ENCODE results near the gene SERBP1.
A peak's percentile ranks its signal among the peaks of the same experiment; 100 is the strongest.
"Not testable (repeated sequence)": the region's sequence is repeated elsewhere in the genome, so short reads cannot be mapped to it uniquely, and the experiment has no call there.

The SERBP1 gene

DNA sequence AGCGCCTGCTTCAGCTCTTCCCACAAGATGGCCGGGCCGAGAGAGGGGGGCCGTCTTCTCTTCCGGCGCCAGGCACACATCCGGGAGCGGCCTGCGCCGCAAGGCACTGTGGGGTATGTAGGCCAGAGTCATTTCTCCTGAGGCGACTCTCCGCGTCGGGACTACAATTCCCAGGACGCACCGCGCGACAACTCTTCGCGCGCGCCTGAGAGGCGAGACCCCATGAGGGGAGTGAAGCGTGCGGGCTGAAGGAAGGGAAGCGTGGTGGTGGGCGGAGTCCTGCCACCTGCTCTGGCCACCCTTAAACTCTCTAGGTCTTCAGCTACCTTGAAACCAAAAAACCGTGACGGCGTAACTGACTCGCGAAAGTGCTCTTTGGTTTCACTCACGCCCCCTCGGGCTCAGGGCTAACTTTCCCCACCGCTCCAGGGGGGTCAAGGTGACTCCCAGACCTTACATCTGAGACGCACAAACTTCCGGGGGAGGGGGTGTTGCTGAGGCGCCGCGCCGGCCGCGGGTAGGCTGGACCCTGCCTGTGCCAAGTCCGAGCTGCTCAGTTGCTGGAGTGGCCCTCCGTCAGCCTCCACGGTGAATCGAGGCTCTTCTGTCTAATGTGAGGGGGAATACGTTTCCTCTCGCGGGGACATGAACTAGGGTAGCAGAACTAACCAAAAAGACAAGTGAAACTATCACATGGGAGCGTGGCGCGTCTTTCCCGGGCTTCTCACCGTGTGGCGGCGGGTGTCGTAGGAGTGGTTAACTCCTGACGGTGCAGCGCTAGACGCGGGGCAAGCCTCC is at the start of gene SERBP1:
Gene SERBP1 (minus strand): TSS at position 45 of the 798 bp plus-strand sequence. CDS start 102 bp downstream, outside the sequence.
- DNase-seq (ENCODE audit: low read depth in 2 of 2): peak; percentile 88 to 89

GRCh38 chr1:67479146-67479891 is 49.1 kb upstream of the SERBP1 start:
- no peak for DNase-seq (ENCODE audit: low read depth in 2 of 2)

GRCh38 chr1:67476906-67477305 is 46.7 kb upstream of the SERBP1 start:
- no peak for DNase-seq (ENCODE audit: low read depth in 2 of 2)

DNA sequence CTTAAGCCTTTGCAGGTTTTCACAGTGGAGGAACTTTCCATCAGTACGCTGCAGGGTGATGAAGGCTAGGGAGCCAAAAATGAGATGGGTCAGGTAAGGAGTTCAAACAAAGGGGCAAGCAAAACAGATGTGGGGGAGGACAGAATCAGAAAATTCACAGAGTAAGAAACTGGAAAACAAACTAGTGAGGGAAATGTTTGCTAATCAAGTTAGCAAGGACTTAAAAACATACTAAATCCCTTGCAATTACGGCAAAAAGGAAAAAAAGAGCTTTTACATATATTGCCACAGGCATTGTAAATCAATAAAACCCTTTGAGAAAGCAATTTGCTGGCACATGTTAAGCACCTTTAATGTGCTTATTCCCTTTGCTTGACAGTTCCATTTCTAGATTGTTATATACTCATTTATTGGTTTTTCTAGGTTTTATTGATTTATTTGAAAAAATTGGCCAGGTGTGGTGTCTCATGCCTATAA is 45.8 kb upstream of the SERBP1 start:
- DNase-seq (ENCODE audit: low read depth in 2 of 2): no peak

- DNase-seq (ENCODE audit: low read depth in 2 of 2): no peak
These were observed 41.9 kb upstream of the SERBP1 start for GRCh38 chr1:67472056-67472455.

- no peak for DNase-seq (ENCODE audit: low read depth in 2 of 2)
These were observed 39.2 kb upstream of the SERBP1 start for GRCh38 chr1:67469431-67469830.

GRCh38 chr1:67468066-67468718 is 38.0 kb upstream of the SERBP1 start:
- DNase-seq (ENCODE audit: low read depth in 2 of 2): no peak

- no peak for DNase-seq (ENCODE audit: low read depth in 2 of 2)
These were observed 35.2 kb upstream of the SERBP1 start for GRCh38 chr1:67465375-67465774.

DNA sequence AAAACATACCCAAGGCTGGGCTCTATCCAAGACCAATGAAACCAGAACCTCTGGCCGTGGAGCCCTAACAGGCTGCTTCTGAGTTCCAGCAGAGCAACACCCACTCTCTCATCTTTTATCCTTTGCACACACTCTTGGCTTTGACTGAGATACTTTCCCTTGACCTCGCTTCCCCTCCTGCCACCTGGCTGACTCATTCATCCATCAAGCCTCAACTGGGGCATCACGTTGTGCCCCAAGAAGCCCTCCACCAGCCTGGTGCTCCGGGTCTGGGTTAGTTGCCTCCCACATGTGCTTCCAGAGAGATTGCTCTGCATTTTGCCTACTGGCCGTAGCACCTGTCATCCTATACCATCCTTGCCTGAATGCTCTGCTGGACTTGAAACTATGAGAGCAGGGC is 34.5 kb upstream of the SERBP1 start:
- DNase-seq (ENCODE audit: low read depth in 2 of 2): no peak

DNA sequence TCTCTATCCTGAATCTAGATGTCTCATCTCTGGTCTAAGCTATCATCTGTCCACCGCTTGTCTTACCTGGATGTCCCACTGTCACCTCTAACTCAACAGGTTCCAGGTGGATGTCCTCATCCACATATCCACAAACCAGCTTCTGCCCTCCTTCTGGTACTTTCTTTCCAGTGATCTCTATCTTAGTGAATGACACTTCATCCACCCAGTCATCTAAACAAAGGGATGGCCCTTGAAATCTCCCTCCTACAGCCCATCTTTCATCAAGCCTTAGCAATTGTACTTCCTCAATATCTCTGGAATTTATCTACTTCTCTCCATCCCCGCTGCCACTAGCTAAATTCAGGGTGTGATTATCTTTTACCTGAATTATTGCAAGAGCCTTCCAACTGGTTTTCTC is 33.9 kb upstream of the SERBP1 start:
- DNase-seq (ENCODE audit: low read depth in 2 of 2): no peak

DNA sequence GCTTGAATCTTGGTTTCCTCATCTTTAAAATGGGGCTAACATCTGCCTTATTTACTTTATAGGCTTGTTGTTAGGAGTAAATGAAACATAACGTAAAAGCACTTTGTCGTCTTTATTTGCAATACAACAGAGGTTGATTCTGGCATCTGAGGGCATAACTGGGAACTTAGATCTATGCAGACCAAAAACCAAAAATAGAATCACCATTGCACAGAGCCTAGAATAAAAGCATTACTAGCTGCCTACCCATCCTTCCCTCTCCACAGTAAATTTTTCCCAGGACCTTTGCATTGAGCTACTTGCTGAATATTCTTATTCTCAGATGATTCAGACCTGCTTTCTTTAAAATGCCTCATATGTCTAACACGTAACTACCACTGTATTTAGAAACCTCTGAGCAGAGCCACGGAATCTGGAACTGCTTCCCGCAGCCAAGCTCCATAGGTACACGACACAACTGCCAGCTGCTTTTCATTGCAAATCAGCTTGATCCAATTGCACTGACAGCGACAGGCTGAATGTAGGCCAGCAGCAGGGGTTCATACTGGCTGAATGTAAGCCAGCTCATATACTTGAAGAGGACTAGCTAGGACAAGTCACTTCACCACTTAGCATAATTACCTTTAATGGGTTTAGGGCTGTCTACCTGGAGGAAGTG is 33.2 kb upstream of the SERBP1 start:
- no peak for DNase-seq (ENCODE audit: low read depth in 2 of 2)

- no peak for DNase-seq (ENCODE audit: low read depth in 2 of 2)
These were observed 30.7 kb upstream of the SERBP1 start for GRCh38 chr1:67460676-67461500.

- no peak for DNase-seq (ENCODE audit: low read depth in 2 of 2)
These were observed 28.9 kb upstream of the SERBP1 start for GRCh38 chr1:67459068-67459467.

- DNase-seq (ENCODE audit: low read depth in 2 of 2): no peak
These were observed 28.5 kb upstream of the SERBP1 start for GRCh38 chr1:67458663-67459062.

DNA sequence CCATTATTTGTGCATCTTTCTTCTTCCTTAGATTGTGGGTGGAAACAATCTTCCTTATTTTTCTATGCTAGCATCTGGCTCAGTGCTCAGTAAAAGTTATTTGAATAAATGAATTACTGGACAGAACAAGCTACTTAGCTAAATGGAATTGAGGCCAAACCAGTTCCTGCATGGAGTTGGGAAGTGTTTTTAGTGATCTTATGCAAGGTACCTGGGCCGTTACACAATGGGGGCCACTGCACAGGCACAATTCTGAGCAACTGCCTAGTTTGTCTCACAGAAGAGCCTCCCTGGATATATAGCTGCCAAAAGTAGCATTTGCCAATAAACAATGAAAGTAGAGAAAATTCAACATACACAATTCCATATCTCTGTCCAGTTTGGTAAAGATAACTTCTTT is 27.0 kb upstream of the SERBP1 start:
- DNase-seq (ENCODE audit: low read depth in 2 of 2): no peak

GRCh38 chr1:67451815-67452214 is 21.6 kb upstream of the SERBP1 start:
- no peak for DNase-seq (ENCODE audit: low read depth in 2 of 2)

DNA sequence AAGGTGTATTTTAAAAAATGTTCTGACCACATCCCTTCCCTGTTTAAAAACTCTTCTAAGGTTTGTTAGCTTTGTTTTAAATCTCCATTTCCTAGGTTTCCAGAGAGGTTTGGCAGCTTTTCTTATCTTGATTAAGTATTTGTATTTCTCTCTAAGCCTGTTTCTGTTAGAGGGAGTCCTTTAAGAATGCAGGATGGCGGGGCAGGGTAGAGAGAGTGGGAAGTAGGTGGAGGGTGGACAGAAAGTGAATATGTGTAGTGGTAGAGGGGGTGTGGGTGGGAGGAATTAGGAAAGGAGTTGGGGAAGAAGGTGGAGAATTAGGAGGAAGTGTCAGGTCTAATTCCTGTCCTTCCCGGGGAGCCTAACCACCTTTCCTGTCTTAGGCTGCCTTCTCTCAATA is 21.2 kb upstream of the SERBP1 start:
- DNase-seq (ENCODE audit: low read depth in 2 of 2): no peak

- no peak for DNase-seq (ENCODE audit: low read depth in 2 of 2)
These were observed 16.7 kb upstream of the SERBP1 start for GRCh38 chr1:67446893-67447292.

DNA sequence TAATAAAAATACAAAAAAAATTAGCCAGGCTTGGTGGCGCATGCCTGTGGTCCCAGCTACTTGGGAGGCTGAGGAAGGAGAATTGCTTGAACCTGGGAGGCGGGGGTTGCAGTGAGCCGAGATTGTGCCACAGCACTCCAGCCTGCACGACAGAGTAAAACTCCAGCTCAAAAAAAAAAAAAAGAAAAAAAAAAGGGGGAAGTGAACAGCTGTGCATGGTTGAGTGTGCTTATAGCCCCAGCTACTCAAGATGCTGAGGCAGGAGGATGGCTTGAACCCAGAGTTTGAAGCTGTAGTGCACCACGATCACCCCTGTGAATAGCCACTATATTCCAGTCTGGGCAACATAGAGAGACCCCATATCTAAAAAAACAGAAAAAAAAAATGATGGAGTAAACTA is 15.8 kb upstream of the SERBP1 start:
- not testable (repeated sequence) for DNase-seq (ENCODE audit: low read depth in 2 of 2)

DNA sequence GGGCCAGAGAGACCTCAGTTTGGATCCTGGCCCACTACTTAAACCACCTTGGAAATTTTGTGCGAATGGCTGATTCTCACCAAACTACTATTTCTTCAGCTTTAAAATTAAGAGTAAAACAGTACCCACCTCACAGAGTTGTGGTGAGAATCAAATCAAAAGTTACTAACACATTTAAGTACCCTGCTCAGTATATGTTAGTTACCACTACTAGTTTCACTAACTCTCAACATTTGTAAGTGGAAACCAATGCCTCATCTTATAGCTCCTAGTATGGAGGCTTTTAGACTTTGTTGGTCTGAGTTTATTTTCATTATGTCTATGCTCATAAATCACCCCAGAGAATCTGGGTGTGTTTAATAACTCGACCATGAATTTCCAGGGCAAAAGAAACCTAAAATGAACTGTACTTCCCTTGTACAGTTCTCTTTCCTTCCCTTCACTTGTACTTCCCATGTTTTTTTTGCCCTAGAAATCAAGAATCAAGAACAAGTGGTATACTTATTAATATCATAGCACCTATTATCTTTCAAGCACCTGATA is 11.6 kb upstream of the SERBP1 start:
- DNase-seq (ENCODE audit: low read depth in 2 of 2): no peak

DNA sequence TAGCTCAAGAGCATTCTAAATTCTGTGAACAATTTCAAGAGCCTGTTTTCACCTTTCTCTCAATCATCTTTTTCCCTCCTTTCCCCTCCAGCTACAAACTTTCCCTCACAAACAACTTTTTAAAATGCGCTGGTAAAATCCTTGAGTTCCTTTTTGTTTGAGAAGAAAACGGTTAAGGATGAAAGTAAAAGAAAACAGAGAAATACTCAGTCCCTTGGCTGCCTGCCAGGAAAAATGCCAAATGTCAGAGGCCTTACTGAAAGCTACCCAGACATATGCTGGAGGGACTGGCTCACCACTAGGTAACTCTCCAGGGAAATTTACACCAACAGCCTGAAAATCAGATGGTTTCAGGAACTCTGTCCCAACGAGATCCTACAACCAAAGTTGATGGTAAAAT is 11.0 kb upstream of the SERBP1 start:
- no peak for DNase-seq (ENCODE audit: low read depth in 2 of 2)

All from stimulated activated CD8-positive, alpha-beta memory T cell treated with anti-CD3 and anti-CD28 coated beads, Interleukin-2, amount 100 ng/mL, for 1 hour (primary cell).